Sigmoid colon (tissue), 7 donors: ENCODE results near the gene SERPINA4. TPM values are rescaled to one million over a fixed set of nuclear protein-coding genes. Genes with fewer than 3 reads are reported as not detected.
A peak's percentile ranks its signal among the peaks of the same experiment; 100 is the strongest.

Experiments
- DNase-seq: peaks from one replicate; pipeline ENCODE4 v3.0.0-alpha.2; 2019
- H3K27ac ChIP-seq, 4 donors: fragments of 200-600 bp; sonication (generic); one replicate each; pipeline ENCODE4 v1.5.1; 2016 to 2019; ENCODE audit warnings: mild to moderate bottlenecking in 1 of 4
- H3K27me3 ChIP-seq, 3 donors: fragments of 200-600 bp; sonication (generic); one replicate each; pipeline ENCODE4 v1.5.1; 2019; ENCODE audit warnings: mild to moderate bottlenecking in 1 of 3
- H3K36me3 ChIP-seq, 4 donors: fragments of 200-600 bp; sonication (generic); one replicate each; pipeline ENCODE4 v1.5.1; 2016 to 2019
- H3K4me1 ChIP-seq, 4 donors: fragments of 200-600 bp; sonication (generic); one replicate each; pipeline ENCODE4 v1.5.1; 2017 to 2019
- H3K4me3 ChIP-seq, 4 donors: fragments of 200-600 bp; sonication (generic); one replicate each; pipeline ENCODE4 v1.5.1; 2017 to 2019; ENCODE audit warnings: mild to moderate bottlenecking in 2 of 4, moderate library complexity in 1 of 4
- H3K9me3 ChIP-seq, 4 donors: fragments of 200-600 bp in 3 of 4; sonication (generic) in 3 of 4; one replicate each; pipeline versions ENCODE4 v1.5.1 to v1.6.1; 2013 to 2019
- CTCF ChIP-seq, 4 experiments: fragments of 450-650 bp in 3 of 4; fragments of 200-600 bp in 1 of 4; IDR thresholded peaks; one replicate each; pipeline ENCODE4 v1.5.1; 2016 to 2019; ENCODE audit warnings: antibody characterized with exemption in 4 of 4, mild to moderate bottlenecking in 3 of 4, moderate library complexity in 2 of 4
- EP300 ChIP-seq, 4 donors: sonication (generic); formaldehyde crosslinking; IDR thresholded peaks; one replicate each; pipeline ENCODE4 v1.6.1; 2017; ENCODE audit warnings: antibody characterized with exemption in 4 of 4
- POLR2A ChIP-seq, 2 donors: fragments of 450-650 bp; IDR thresholded peaks; one replicate each; pipeline ENCODE4 v1.6.1; 2016; ENCODE audit warnings: antibody characterized with exemption in 2 of 2, mild to moderate bottlenecking in 2 of 2, moderate library complexity in 2 of 2
- POLR2AphosphoS5 ChIP-seq, 4 donors: sonication (generic); formaldehyde crosslinking; IDR thresholded peaks; one replicate each; pipeline ENCODE4 v1.6.1; 2017; ENCODE audit warnings: antibody characterized with exemption in 4 of 4
- WGBS, 2 donors: extraction: QIAGEN DNeasy Blood & Tissue Kit; methylation state at CpG; one replicate each; pipeline ENCODE4 v1.1.7; 2013; 5-methylcytosine and 5-hydroxymethylcytosine counted together
- intact Hi-C: fragments of 100-400 bp; cut with DNase I; formaldehyde crosslinking; loops from one replicate; pipeline ENCODE4 v1.15.1; 2023
- polyA plus RNA-seq, 3 donors: library from polyadenylated mRNA; stranded (reverse); fragments of 200-250 nt; gene quantifications; one replicate each; pipeline ENCODE4 v1.2.3, GENCODE V29; 2013
- total RNA-seq, 4 donors: library from RNA; depleted of rRNA; stranded (reverse); fragments of >200 nt; gene quantifications; one replicate each; pipeline ENCODE4 v1.1.0, GENCODE V29; 2016
- donor health status: healthy with polysubstance abuse.
- donor health status: Bipolar disorder and iron deficiency.
- donor health status: healthy.

SERPINA4 gene
- total and polyA plus RNA-seq, 7 donors = not detected

GRCh38 chr14:94569381-94570001 is 8.2 kb downstream of the SERPINA4 start:
- DNase-seq = no peak
- no peaks in the 10 kb centered on the region for H3K4me1 ChIP-seq
- H3K27ac ChIP-seq = no peak overlapping the region
- intact Hi-C loops = no loop called here
- H3K9me3 ChIP-seq = no peaks in the 10 kb centered on the region
- no peaks in the 10 kb centered on the region for H3K27me3 ChIP-seq
- H3K4me3 ChIP-seq = no peak overlapping the region
- 88 to 89% methylated on average over 20 of the region's 20 CpGs for WGBS, 2 donors
- H3K36me3 ChIP-seq = no peaks in the 10 kb centered on the region
- TF ChIP-seq POLR2AphosphoS5 (IDR thresholded peaks at IDR 0.05) (no peak), CTCF (IDR thresholded peaks at IDR 0.05) (no peak)

GRCh38 chr14:94570002-94570400 is 8.8 kb downstream of the SERPINA4 start:
- TF ChIP-seq EP300 (IDR thresholded peaks at IDR 0.05) (no peak), POLR2AphosphoS5 (IDR thresholded peaks at IDR 0.05) (no peak)
- WGBS, 2 donors = 86 to 89% methylated on average over 6 of the region's 6 CpGs
- intact Hi-C loops = no loop called here
- H3K9me3 ChIP-seq = no peaks in the 10 kb centered on the region
- DNase-seq = no peak
- no peaks in the 10 kb centered on the region for H3K36me3 ChIP-seq
- no peaks in the 10 kb centered on the region for H3K27me3 ChIP-seq
- no peak overlapping the region for H3K27ac ChIP-seq
- no peaks in the 10 kb centered on the region for H3K4me1 ChIP-seq
- H3K4me3 ChIP-seq = no peak overlapping the region

- H3K4me1 ChIP-seq = no peaks in the 10 kb centered on the region
- no peaks in the 10 kb centered on the region for H3K36me3 ChIP-seq
- no peak for TF ChIP-seq POLR2A (IDR thresholded peaks at IDR 0.05)
- H3K9me3 ChIP-seq = no peaks in the 10 kb centered on the region
- DNase-seq = no peak
- no peaks in the 10 kb centered on the region for H3K27me3 ChIP-seq
- H3K4me3 ChIP-seq = no peak overlapping the region
- 83 to 90% methylated on average over 9 of the region's 9 CpGs for WGBS, 2 donors
- no peak overlapping the region for H3K27ac ChIP-seq
- intact Hi-C loops = no loop called here
Measured at GRCh38 chr14:94570440-94570839, 9.2 kb downstream of the SERPINA4 start.

DNA sequence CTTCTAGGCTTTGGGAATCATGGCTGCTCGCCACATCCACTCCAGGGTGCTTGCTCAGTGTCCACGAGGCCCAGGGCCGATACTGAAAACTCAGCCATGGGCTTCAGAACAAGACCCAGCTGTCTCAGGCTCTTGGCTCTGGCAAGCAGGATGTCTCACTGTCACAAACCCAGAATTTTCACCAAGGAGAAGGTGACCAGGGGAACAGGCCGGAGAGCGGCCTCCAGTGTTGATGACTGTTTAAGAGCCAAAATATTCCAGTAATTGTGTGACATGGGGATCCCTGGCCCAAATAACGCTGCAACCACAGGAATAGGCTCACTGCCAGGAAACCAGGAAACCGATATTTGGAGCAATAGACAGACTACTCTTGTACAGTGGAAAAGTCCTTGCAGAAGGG is 10.2 kb downstream of the SERPINA4 start:
- 64 to 68% methylated on average over 7 of the region's 7 CpGs for WGBS, 2 donors
- TF ChIP-seq CTCF (IDR thresholded peaks at IDR 0.05) (no peak), POLR2AphosphoS5 (IDR thresholded peaks at IDR 0.05) (no peak), EP300 (IDR thresholded peaks at IDR 0.05) (no peak), POLR2A (IDR thresholded peaks at IDR 0.05) (no peak)
- H3K27ac ChIP-seq = peak overlapping the region; percentile 26 to 45 (median 36)
- intact Hi-C loops = no loop called here
- no peaks in the 10 kb centered on the region for H3K4me1 ChIP-seq
- no peak for DNase-seq
- no peaks in the 10 kb centered on the region for H3K9me3 ChIP-seq
- no peaks in the 10 kb centered on the region for H3K27me3 ChIP-seq
- H3K36me3 ChIP-seq = no peaks in the 10 kb centered on the region
- no peak overlapping the region for H3K4me3 ChIP-seq

DNA sequence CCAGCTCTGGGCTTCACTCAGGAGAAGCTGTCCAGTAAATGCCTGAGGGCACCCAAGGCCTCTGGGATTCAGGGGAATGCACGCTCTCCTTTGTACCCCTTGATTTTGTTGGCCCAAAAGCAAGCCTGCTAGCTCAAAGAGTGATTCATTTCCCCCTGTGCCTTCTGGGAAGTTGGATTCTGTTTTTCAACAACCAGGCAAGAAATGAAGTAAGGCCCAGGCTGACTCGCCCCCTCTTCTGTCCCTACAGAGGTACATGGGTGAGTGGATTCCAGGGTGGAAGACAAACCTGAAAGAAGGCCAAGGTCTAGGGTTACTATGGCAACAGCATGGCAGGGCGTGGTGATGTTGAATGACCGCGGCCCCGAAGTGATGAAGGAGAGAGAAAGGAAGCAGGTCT is 10.7 kb downstream of the SERPINA4 start:
- peak overlapping the region in 3 of 4 donors; percentile 26 to 45 (median 40) for H3K27ac ChIP-seq
- H3K4me1 ChIP-seq = no peaks in the 10 kb centered on the region
- no peak for DNase-seq
- no peaks in the 10 kb centered on the region for H3K27me3 ChIP-seq
- intact Hi-C loops = no loop called here
- TF ChIP-seq POLR2AphosphoS5 (IDR thresholded peaks at IDR 0.05) = no peak
- TF ChIP-seq CTCF (IDR thresholded peaks at IDR 0.05) = no peak
- no peak for TF ChIP-seq EP300 (IDR thresholded peaks at IDR 0.05)
- H3K9me3 ChIP-seq = no peaks in the 10 kb centered on the region
- no peak overlapping the region for H3K4me3 ChIP-seq
- no peaks in the 10 kb centered on the region for H3K36me3 ChIP-seq
- WGBS, 2 donors = 81 to 91% methylated on average over 6 of the region's 6 CpGs

- TF ChIP-seq POLR2A (IDR thresholded peaks at IDR 0.05) (no peak), EP300 (IDR thresholded peaks at IDR 0.05) (no peak), POLR2AphosphoS5 (IDR thresholded peaks at IDR 0.05) (no peak), CTCF (IDR thresholded peaks at IDR 0.05) (no peak)
- Histone ChIP-seq H3K4me3 (no peak overlapping the region), H3K9me3 (no peaks in the 10 kb centered on the region), H3K36me3 (no peaks in the 10 kb centered on the region), H3K4me1 (no peaks in the 10 kb centered on the region), H3K27ac (no peak overlapping the region), H3K27me3 (no peaks in the 10 kb centered on the region)
- 79 to 84% methylated on average over 7 of the region's 7 CpGs for WGBS, 2 donors
- intact Hi-C loops = no loop called here
- no peak for DNase-seq
Measured at GRCh38 chr14:94572637-94573303, 11.5 kb downstream of the SERPINA4 start.
